HG02798 (cell line): ENCODE results near the gene HTR2C.
"Not testable (repeated sequence)": the region's sequence is repeated elsewhere in the genome, so short reads cannot be mapped to it uniquely, and the experiment has no call there.

Experiments
- ATAC-seq: cut with Tn5 transposase; IDR thresholded peaks from one replicate; pipeline ENCODE4 v1.9.1; 2021; ENCODE audit warnings: mild to moderate bottlenecking; ENCODE audit not compliant: unreplicated experiment, poor library complexity

Gene HTR2C

DNA sequence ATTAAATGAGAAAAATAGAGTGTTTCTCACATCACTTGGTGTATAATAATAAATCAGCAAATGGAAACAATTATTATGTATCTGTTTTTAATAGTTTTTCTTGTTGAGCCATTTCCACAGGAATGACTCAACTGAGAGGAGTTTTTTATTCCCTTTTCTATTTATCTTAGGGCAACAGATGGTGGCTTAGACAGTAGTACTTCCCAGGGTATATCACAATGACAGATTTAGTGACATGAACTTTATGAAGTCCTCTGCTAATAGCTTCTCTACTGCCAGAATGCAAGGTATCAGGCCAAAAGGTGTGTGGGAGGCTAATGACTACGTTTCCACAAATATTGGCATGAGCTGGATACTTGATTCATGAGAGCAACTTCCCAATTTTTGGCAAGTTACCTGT, 126.7 kb downstream of the HTR2C start:
- no peak for ATAC-seq

DNA sequence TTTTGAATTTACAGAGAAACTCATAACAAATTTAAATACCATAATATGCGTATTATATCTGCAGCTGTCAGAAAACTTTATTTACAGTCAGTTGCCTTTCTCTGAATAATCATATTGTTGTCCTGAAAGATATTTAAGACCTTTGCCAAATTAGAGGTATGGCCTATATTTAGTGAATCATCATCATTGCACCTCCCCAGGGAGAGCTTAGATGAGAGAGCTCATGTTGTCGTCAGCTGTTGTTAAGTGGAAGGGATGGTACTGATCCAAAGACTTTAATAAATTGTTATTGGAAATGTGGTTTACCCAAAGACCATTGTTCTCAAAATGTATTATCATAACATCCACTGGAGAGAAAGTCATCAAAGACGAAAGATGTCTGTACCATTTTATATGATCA, 128.6 kb downstream of the HTR2C start:
- ATAC-seq: no peak

- ATAC-seq: no peak
Observed at GRCh38 chrX:114715096-114715495, 131.2 kb downstream of the HTR2C start.

- no peak for ATAC-seq
Observed at GRCh38 chrX:114717921-114718320, 134.0 kb downstream of the HTR2C start.

- no peak for ATAC-seq
Observed at GRCh38 chrX:114766541-114766940, 182.7 kb downstream of the HTR2C start.

DNA sequence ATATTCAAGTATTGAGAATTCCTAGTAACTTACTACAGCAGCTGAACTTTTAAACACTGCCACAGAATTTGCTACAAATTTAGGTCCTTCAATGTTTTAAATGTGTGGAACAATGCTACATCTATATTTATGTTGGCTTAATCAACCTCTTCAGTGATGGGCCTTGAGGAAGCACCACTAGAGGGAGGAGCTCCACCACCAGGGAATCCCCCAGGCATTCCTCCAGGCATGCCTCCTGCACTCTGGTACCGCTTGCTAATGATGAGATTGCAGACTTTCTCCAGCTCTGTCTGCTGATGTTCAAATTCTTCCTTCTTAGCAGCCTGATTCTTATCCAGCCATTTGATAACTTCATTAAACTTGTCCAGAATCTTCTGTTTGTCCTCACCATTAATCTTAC, 190.8 kb downstream of the HTR2C start:
- no peak for ATAC-seq

- ATAC-seq: no peak
Observed at GRCh38 chrX:114782925-114783324, 199.0 kb downstream of the HTR2C start.

- ATAC-seq: no peak
Observed at GRCh38 chrX:114787061-114787460, 203.2 kb downstream of the HTR2C start.

- no peak for ATAC-seq
Observed at GRCh38 chrX:114797494-114797893, 213.6 kb downstream of the HTR2C start.

GRCh38 chrX:114798907-114799306, 215.0 kb downstream of the HTR2C start:
- ATAC-seq: no peak

- no peak for ATAC-seq
Observed at GRCh38 chrX:114800719-114801118, 216.8 kb downstream of the HTR2C start.

DNA sequence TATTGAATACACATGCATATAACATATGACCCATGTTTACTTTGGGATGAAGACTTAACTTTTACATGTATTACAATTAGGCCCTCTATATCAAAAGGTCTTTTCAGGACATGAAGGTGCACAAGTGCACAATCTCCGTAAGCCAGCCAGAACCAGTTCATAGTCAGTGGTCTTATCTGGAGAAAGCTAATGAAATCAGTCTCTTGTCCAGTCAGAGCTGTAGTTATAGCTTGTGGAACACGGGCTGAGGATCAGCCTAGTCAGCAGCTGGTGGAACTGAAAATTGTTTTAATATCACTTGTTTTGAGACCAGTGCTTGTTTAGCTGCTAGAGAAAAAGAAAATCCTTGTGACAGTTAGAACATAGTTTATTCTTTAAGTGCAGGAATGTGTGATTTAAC, 235.6 kb downstream of the HTR2C start:
- ATAC-seq: no peak

DNA sequence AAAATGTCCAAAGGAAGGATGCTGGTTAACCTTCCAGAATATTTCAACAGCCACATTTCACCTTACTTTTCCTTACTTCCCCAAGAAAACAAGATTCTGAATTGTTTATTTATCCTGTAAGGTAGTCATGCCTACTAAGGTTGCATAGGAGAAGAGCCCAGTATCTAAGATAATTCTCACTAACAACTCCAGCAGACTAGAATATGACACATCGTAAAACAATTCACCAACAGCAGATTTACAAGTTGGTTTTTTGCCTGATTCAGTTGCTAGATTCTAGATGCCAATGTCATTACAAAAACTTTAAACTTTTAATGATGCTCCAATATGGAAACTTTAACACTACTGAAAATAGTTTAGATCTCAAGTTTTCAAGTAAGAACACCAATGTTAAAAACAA, 257.2 kb downstream of the HTR2C start:
- ATAC-seq: no peak

GRCh38 chrX:114842181-114842580, 258.3 kb downstream of the HTR2C start:
- ATAC-seq: no peak

- no peak for ATAC-seq
Observed at GRCh38 chrX:114889481-114889880, 305.6 kb downstream of the HTR2C start.

DNA sequence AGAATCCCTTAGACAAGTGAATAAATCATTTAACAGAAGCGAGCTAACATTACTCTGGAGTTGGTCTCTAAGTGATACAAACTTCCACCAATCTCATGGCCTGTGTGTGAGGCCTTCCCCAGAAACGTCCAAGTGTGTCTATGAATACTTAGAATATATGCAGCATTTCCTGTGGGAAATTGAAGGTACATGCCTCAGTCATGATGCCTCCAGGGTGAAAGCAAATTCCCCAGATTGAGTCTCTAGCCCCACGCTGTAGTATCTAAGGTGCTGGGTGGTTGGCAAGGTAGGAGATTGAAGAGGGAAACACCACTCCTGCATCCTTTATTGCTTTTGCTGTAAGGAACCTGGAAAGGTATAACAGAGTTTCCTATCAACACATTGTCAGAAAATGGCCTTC, 319.7 kb downstream of the HTR2C start:
- ATAC-seq: no peak

DNA sequence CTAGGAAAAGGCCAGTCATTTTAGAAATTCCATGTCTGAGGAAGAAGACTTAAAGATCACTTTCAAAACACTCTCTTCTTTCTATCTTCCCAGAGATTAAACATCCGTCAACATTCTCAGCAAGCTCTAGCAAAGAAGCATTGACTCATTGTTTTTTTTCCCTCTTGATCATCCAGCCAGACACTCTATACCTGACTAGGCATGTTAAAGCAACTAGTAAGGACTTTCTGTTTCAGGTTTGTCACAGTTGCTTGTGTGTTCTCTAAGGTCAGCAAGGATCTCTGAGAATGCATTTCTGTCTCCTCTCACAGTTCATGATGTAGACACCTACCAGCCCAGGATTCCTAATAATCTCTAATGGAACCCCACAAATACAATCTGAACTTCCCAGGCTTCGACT, 321.4 kb downstream of the HTR2C start:
- ATAC-seq: no peak

DNA sequence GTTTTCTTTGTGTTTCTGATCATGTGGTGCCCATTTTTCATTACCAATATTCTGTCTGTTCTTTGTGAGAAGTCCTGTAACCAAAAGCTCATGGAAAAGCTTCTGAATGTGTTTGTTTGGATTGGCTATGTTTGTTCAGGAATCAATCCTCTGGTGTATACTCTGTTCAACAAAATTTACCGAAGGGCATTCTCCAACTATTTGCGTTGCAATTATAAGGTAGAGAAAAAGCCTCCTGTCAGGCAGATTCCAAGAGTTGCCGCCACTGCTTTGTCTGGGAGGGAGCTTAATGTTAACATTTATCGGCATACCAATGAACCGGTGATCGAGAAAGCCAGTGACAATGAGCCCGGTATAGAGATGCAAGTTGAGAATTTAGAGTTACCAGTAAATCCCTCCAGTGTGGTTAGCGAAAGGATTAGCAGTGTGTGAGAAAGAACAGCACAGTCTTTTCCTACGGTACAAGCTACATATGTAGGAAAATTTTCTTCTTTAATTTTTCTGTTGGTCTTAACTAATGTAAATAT, 323.2 kb downstream of the HTR2C start:
- ATAC-seq: no peak

- ATAC-seq: no peak
Observed at GRCh38 chrX:114924423-114924822, 340.5 kb downstream of the HTR2C start.

- no peak for ATAC-seq
Observed at GRCh38 chrX:114924856-114925255, 341.0 kb downstream of the HTR2C start.

DNA sequence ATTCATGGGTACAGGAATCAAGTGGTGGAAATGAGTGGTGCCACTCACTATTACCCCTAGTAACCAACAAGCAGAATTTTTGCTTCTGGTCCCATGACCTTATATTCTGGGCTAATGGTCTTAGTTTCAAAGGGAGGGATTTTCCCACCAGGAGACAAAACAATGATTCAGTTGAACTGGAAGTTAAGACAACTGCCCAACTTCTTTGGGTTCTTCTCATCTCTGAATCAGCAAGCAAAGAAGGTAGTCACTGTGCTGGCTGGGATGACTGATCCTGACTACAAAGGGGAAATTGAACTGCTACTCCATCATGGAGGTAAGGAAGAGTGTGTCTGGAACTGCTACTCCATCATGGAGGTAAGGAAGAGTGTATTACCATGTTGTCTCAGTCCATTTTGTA, 346.3 kb downstream of the HTR2C start:
- no peak for ATAC-seq

DNA sequence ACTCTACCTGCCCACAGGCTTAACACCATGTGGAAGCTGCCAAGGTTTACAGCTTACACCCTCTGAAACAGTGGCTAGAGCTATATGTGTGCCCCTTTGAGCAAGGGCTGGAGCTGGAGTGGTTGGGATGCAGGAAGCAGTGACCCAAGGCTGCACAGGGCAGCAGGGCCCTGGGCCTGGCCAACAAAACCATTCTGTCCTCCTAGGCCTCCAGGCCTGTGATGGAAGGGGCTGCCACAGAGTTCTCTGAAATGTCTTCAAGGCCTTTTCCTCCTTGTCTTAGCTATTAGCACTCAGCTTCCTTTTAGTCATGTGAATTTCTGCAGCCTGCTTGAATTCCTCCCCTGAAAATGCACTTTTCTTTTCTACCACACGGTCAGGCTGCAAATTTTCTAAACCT, 348.7 kb downstream of the HTR2C start:
- ATAC-seq: no peak

- ATAC-seq: not testable (repeated sequence)
Observed at GRCh38 chrX:114933291-114933690, 349.4 kb downstream of the HTR2C start.
